SK-N-SH treated with all-trans-retinoic acid at 6 μM for 48 hours (cell line): ENCODE data around the gene CYP1A2.

ENCODE experiments used
- ATAC-seq: fragments of 200-7000 bp; cut with Tn5 transposase; 3 replicates; pipeline ENCODE4 v1.9.1; 2020; ENCODE audit warnings: mild to moderate bottlenecking, moderate library complexity
- ARNTL ChIP-seq: fragments of 450-650 bp; formaldehyde crosslinking; IDR thresholded peaks from 2 replicates; pipeline ENCODE4 v1.5.0; 2020; ENCODE audit warnings: low read depth, mild to moderate bottlenecking, moderate library complexity, borderline replicate concordance
- BACH2 ChIP-seq: fragments of 250-450 bp; sonication (Bioruptor Pico); IDR thresholded peaks from 2 replicates; pipeline ENCODE4 v1.9.0; 2021; ENCODE audit warnings: mild to moderate bottlenecking, borderline replicate concordance
- CSDC2 ChIP-seq: fragments of 250-450 bp; sonication (Bioruptor Pico); IDR thresholded peaks from 2 replicates; pipeline ENCODE4 v1.5.0; 2020; ENCODE audit warnings: mild to moderate bottlenecking, moderate library complexity
- ESRRG ChIP-seq: fragments of 250-450 bp; sonication (Bioruptor Pico); IDR thresholded peaks from 2 replicates; pipeline ENCODE4 v1.6.1; 2021; ENCODE audit warnings: mild to moderate bottlenecking
- ISL1 ChIP-seq: fragments of 250-450 bp; sonication (Bioruptor Pico); IDR thresholded peaks from 2 replicates; pipeline ENCODE4 v2.1.2; 2022; ENCODE audit warnings: mild to moderate bottlenecking, moderate library complexity
- OSR1 ChIP-seq: fragments of 250-450 bp; sonication (Bioruptor Pico); IDR thresholded peaks from 2 replicates; pipeline ENCODE4 v1.8.0; 2022; ENCODE audit warnings: moderate library complexity, mild to moderate bottlenecking, inconsistent platforms
- PPARA ChIP-seq: fragments of 250-450 bp; sonication (Bioruptor Pico); IDR thresholded peaks from 2 replicates; pipeline ENCODE4 v1.5.0; 2020; ENCODE audit warnings: mild to moderate bottlenecking, borderline replicate concordance
- SNAI2 ChIP-seq: fragments of 250-450 bp; sonication (Bioruptor Pico); IDR thresholded peaks from 2 replicates; pipeline ENCODE4 v1.5.0; 2020; ENCODE audit warnings: mild to moderate bottlenecking, moderate library complexity
- TCF4 ChIP-seq: fragments of 250-450 bp; sonication (Bioruptor Pico); IDR thresholded peaks from 2 replicates; pipeline ENCODE4 v1.8.0; 2021; ENCODE audit warnings: mild to moderate bottlenecking, moderate library complexity, borderline replicate concordance
- TOX ChIP-seq: fragments of 250-450 bp; sonication (Bioruptor Pico); IDR thresholded peaks from 2 replicates; pipeline ENCODE4 v1.8.0; 2021; ENCODE audit warnings: mild to moderate bottlenecking, moderate library complexity, borderline replicate concordance
- ZC3H10 ChIP-seq: fragments of 250-450 bp; sonication (Bioruptor Pico); IDR thresholded peaks from 2 replicates; pipeline ENCODE4 v1.5.1; 2021; ENCODE audit warnings: mild to moderate bottlenecking, moderate library complexity
- ZFP3 ChIP-seq: fragments of 250-450 bp; sonication (Bioruptor Pico); IDR thresholded peaks from 2 replicates; pipeline ENCODE4 v1.5.0; 2020; ENCODE audit warnings: mild to moderate bottlenecking, moderate library complexity
- ZFP30 ChIP-seq: fragments of 450-650 bp; formaldehyde crosslinking; IDR thresholded peaks from 2 replicates; pipeline ENCODE4 v1.5.0; 2022; ENCODE audit warnings: mild to moderate bottlenecking, moderate library complexity
- ZNF565 ChIP-seq: fragments of 450-650 bp; formaldehyde crosslinking; conservative IDR thresholded peaks from 2 replicates; pipeline ENCODE4 v1.5.0; 2020; ENCODE audit warnings: low read depth, mild to moderate bottlenecking, moderate library complexity
- ZNF70 ChIP-seq: fragments of 450-650 bp; formaldehyde crosslinking; IDR thresholded peaks from 2 replicates; pipeline ENCODE4 v1.5.0; 2020; ENCODE audit warnings: mild to moderate bottlenecking, moderate library complexity
- ZNF8 ChIP-seq: fragments of 450-650 bp; formaldehyde crosslinking; IDR thresholded peaks from 2 replicates; pipeline ENCODE4 v1.5.0; 2020; ENCODE audit warnings: mild to moderate bottlenecking, moderate library complexity
- TF ChIP-seq, protein P1 (sequence below): fragments of 250-450 bp; sonication (Bioruptor Pico); IDR thresholded peaks from 2 replicates; pipeline ENCODE4 v1.8.0; 2020; ENCODE audit warnings: mild to moderate bottlenecking, moderate library complexity, borderline replicate concordance
- TF ChIP-seq, protein P2 (sequence below): fragments of 250-450 bp; sonication (Bioruptor Pico); IDR thresholded peaks from 2 replicates; pipeline ENCODE4 v1.5.1; 2021; ENCODE audit warnings: mild to moderate bottlenecking, moderate library complexity
- TF ChIP-seq, protein P3 (sequence below): fragments of 250-450 bp; sonication (Bioruptor Pico); IDR thresholded peaks from 2 replicates; pipeline ENCODE4 v1.5.1; 2020; ENCODE audit warnings: low read depth, mild to moderate bottlenecking, moderate library complexity
- TF ChIP-seq, protein P4 (sequence below): fragments of 250-450 bp; sonication (Bioruptor Pico); IDR thresholded peaks from 2 replicates; pipeline ENCODE4 v1.8.0; 2021; ENCODE audit warnings: low read depth, mild to moderate bottlenecking, moderate library complexity, borderline replicate concordance
- TF ChIP-seq, protein P5 (sequence below): fragments of 250-450 bp; sonication (Bioruptor Pico); IDR thresholded peaks from 2 replicates; pipeline ENCODE4 v1.5.0; 2020; ENCODE audit warnings: mild to moderate bottlenecking, moderate library complexity

Gene CYP1A2

DNA sequence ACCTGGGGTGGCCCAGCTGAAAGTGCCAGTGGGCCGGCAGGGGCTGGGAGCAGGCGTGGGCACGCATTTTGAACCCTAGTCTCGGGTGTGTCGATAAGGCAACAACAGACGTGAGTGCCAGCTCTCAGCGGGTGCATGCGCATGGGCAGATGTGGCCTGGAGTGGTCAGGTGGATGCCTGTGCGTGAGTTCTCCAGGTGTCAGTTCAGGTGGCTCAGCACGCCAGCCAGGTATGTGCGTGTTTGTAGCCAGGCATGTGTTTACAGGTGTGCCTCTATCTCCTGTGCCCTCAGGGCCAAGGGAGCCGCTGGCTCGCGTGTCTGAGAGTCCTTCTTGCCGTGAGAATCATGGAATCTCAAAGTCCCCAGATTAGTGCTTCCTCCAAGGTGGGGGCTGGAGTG, 14.8 kb downstream of the CYP1A2 start:
- TF ChIP-seq ESRRG (CRISPR knock-in tag) (no peak), PPARA (CRISPR knock-in tag) (no peak), ISL1 (CRISPR knock-in tag) (no peak), ZC3H10 (no peak)
- ATAC-seq = no peak

DNA sequence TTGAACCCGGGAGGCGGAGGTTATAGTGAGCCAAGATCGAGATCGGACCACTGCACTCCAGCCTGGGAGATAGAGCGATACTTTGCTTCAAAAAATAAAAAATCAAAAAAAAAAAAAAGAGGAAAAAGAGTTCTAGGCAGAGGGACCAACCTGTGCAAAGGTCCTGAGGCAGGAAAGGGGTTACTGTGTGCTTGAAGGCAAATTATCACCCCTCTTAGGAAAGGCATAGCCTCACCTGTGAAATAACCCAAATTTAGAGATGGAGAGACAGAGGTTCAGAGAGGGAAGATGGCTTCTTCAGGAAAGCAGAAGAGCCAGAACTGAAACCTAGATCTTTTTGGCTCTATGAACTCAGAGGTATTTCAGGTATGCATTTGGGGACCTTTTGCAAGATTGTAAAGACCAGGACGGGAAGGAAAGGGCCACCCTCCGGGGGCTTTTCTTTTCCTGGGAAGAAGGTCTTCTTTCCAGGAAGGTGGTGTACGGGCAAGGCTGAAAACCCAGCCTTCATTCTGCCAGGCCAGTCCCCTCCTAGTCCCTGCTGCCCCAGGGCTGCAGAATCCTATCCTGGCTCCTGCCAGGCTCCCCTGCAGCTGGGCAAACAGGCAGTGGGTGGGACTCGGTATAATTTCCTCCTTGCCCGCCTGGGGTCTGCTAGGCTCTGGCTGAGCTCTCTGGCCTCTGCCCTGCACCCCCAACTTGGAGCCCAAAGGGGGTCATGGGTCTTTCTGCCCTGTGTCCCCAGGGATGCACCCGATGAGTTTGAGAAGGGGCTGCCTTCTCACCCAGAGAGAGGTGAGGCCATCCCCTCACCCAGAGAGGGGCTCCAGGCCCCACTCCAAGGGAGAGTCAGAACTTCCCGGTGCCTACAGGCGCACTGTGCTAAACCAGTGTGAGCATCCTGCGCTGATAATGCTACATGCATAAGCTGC, 18.8 kb downstream of the CYP1A2 start:
- ATAC-seq = no peak
- TF ChIP-seq TCF4 (no peak), ZNF565 (CRISPR knock-in tag) (no peak), ZFP30 (CRISPR knock-in tag) (no peak), ESRRG (CRISPR knock-in tag) (no peak)

DNA sequence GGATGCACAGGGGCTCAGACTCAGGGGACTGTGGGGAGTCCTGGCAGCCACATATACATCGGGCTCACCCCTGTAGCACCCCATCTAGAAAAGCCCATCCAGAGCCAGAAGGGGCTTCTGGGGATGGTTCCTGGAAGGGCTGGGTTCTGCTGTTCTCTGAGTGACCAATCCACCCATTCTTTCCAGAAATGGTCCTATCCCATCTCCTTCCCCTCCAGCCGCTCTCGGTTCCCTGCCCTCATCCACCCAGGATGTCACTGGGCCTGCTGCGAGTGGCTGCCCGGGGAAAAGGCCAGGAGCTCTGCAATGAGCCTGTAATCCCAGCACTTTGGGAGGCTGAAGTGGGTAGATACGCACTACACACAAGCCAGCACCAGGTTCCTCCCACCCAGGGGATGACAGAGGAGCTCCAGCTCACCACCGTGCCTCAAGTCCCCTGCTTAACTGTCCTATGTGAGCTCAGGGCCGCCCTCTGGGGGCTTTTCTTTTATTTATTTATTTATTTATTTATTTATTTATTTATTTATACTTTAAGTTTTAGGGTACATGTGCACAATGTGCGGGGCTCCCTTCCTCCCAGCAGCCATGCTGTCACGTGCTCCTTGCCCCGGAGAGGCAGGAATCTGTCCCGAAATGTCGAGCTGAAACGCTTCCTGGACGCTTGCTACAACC, 19.6 kb downstream of the CYP1A2 start:
- TF ChIP-seq, protein P1, sequence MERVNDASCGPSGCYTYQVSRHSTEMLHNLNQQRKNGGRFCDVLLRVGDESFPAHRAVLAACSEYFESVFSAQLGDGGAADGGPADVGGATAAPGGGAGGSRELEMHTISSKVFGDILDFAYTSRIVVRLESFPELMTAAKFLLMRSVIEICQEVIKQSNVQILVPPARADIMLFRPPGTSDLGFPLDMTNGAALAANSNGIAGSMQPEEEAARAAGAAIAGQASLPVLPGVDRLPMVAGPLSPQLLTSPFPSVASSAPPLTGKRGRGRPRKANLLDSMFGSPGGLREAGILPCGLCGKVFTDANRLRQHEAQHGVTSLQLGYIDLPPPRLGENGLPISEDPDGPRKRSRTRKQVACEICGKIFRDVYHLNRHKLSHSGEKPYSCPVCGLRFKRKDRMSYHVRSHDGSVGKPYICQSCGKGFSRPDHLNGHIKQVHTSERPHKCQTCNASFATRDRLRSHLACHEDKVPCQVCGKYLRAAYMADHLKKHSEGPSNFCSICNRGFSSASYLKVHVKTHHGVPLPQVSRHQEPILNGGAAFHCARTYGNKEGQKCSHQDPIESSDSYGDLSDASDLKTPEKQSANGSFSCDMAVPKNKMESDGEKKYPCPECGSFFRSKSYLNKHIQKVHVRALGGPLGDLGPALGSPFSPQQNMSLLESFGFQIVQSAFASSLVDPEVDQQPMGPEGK = no peak
- no peak for TF ChIP-seq ARNTL
- no peak for TF ChIP-seq CSDC2 (CRISPR knock-in tag)
- no peak for TF ChIP-seq SNAI2
- TF ChIP-seq ZFP30 (CRISPR knock-in tag) = no peak
- no peak for TF ChIP-seq ZNF8 (CRISPR knock-in tag)
- ATAC-seq = peak; percentile 5; the same call in 2 of the 3 replicates

DNA sequence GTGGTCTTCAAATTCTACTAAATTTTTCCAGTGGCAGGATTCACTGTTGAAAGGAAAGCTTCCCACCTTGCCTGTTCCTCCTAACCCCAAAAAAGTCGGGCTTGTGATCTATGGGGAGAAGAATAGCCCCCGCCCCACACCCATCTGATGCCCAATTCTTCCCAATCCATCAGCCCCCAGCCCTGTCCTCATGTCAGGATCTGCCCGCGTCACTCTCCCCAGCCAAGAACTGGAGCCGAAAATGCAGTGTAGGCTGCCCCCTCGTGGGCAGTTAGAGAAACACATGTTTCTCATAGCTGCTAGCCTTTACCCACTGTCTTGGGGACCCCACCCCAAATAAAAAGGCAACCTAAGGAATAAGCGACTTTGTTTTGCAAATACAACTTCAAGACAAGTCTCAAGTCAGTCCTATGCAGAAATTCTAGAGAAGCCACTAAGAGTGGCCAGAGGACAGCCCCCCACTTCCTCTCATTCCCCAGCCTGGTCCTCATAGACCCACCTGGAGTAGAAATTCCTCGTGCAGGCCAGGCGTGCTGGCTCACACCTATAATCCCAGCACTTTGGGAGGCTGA, 20.2 kb downstream of the CYP1A2 start:
- ATAC-seq = peak; percentile 66
- TF ChIP-seq, protein P2, sequence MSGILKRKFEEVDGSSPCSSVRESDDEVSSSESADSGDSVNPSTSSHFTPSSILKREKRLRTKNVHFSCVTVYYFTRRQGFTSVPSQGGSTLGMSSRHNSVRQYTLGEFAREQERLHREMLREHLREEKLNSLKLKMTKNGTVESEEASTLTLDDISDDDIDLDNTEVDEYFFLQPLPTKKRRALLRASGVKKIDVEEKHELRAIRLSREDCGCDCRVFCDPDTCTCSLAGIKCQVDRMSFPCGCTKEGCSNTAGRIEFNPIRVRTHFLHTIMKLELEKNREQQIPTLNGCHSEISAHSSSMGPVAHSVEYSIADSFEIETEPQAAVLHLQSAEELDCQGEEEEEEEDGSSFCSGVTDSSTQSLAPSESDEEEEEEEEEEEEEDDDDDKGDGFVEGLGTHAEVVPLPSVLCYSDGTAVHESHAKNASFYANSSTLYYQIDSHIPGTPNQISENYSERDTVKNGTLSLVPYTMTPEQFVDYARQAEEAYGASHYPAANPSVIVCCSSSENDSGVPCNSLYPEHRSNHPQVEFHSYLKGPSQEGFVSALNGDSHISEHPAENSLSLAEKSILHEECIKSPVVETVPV (CRISPR knock-in tag) = no peak
- TF ChIP-seq PPARA (CRISPR knock-in tag) = no peak
- TF ChIP-seq ZFP30 (CRISPR knock-in tag) = no peak
- TF ChIP-seq, protein P3, sequence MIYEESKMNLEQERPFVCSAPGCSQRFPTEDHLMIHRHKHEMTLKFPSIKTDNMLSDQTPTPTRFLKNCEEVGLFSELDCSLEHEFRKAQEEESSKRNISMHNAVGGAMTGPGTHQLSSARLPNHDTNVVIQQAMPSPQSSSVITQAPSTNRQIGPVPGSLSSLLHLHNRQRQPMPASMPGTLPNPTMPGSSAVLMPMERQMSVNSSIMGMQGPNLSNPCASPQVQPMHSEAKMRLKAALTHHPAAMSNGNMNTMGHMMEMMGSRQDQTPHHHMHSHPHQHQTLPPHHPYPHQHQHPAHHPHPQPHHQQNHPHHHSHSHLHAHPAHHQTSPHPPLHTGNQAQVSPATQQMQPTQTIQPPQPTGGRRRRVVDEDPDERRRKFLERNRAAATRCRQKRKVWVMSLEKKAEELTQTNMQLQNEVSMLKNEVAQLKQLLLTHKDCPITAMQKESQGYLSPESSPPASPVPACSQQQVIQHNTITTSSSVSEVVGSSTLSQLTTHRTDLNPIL = no peak
- no peak for TF ChIP-seq ZNF565 (CRISPR knock-in tag)
- no peak for TF ChIP-seq ZFP3
- no peak for TF ChIP-seq TOX (CRISPR knock-in tag)
- TF ChIP-seq ZNF8 (CRISPR knock-in tag) = no peak
- no peak for TF ChIP-seq ZC3H10
- TF ChIP-seq, protein P4, sequence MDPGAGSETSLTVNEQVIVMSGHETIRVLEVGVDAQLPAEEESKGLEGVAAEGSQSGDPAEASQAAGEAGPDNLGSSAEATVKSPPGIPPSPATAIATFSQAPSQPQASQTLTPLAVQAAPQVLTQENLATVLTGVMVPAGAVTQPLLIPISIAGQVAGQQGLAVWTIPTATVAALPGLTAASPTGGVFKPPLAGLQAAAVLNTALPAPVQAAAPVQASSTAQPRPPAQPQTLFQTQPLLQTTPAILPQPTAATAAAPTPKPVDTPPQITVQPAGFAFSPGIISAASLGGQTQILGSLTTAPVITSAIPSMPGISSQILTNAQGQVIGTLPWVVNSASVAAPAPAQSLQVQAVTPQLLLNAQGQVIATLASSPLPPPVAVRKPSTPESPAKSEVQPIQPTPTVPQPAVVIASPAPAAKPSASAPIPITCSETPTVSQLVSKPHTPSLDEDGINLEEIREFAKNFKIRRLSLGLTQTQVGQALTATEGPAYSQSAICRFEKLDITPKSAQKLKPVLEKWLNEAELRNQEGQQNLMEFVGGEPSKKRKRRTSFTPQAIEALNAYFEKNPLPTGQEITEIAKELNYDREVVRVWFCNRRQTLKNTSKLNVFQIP = no peak
- no peak for TF ChIP-seq TCF4
- no peak for TF ChIP-seq ZNF70 (CRISPR knock-in tag)
- no peak for TF ChIP-seq SNAI2
- no peak for TF ChIP-seq ARNTL
- TF ChIP-seq, protein P5, sequence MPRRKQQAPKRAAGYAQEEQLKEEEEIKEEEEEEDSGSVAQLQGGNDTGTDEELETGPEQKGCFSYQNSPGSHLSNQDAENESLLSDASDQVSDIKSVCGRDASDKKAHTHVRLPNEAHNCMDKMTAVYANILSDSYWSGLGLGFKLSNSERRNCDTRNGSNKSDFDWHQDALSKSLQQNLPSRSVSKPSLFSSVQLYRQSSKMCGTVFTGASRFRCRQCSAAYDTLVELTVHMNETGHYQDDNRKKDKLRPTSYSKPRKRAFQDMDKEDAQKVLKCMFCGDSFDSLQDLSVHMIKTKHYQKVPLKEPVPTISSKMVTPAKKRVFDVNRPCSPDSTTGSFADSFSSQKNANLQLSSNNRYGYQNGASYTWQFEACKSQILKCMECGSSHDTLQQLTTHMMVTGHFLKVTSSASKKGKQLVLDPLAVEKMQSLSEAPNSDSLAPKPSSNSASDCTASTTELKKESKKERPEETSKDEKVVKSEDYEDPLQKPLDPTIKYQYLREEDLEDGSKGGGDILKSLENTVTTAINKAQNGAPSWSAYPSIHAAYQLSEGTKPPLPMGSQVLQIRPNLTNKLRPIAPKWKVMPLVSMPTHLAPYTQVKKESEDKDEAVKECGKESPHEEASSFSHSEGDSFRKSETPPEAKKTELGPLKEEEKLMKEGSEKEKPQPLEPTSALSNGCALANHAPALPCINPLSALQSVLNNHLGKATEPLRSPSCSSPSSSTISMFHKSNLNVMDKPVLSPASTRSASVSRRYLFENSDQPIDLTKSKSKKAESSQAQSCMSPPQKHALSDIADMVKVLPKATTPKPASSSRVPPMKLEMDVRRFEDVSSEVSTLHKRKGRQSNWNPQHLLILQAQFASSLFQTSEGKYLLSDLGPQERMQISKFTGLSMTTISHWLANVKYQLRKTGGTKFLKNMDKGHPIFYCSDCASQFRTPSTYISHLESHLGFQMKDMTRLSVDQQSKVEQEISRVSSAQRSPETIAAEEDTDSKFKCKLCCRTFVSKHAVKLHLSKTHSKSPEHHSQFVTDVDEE (CRISPR knock-in tag) = no peak
- TF ChIP-seq, protein P1 = no peak
- no peak for TF ChIP-seq OSR1 (CRISPR knock-in tag)
- no peak for TF ChIP-seq ISL1 (CRISPR knock-in tag)
- no peak for TF ChIP-seq CSDC2 (CRISPR knock-in tag)
- no peak for TF ChIP-seq BACH2 (CRISPR knock-in tag)
